ENCODE data around the gene DRAXIN.
A peak's percentile ranks its signal among the peaks of the same experiment; 100 is the strongest.

The DRAXIN gene

GRCh38 chr1:11703357-11704193 lies 12.1 kb downstream of the DRAXIN start:
- DNase-seq (ENCODE audit: insufficient read length, low spot score) (no peak), FAIRE-seq (no peak)
- TF ChIP-seq, protein P1, sequence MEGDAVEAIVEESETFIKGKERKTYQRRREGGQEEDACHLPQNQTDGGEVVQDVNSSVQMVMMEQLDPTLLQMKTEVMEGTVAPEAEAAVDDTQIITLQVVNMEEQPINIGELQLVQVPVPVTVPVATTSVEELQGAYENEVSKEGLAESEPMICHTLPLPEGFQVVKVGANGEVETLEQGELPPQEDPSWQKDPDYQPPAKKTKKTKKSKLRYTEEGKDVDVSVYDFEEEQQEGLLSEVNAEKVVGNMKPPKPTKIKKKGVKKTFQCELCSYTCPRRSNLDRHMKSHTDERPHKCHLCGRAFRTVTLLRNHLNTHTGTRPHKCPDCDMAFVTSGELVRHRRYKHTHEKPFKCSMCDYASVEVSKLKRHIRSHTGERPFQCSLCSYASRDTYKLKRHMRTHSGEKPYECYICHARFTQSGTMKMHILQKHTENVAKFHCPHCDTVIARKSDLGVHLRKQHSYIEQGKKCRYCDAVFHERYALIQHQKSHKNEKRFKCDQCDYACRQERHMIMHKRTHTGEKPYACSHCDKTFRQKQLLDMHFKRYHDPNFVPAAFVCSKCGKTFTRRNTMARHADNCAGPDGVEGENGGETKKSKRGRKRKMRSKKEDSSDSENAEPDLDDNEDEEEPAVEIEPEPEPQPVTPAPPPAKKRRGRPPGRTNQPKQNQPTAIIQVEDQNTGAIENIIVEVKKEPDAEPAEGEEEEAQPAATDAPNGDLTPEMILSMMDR (IDR thresholded peaks at IDR 0.05; ENCODE audit: insufficient read depth, missing control alignments): no peak

DNA sequence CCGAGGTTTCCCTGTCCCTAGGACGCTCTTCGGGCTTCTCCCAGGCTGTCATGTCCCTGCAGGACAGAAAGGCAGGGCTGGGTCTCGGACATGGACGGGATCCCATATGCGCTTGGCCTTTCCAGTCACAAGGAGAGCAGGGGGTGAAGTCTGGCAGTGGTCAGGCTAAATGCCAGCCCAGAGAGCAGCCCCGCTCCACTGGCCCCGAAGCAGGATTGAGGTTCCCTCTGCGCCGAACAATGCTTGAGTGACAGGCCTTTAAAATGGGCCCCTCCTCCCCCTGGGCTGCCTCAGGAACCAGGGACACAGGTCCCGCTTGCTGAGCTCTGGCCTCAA lies 12.7 kb downstream of the DRAXIN start:
- TF ChIP-seq, protein P1 (IDR thresholded peaks at IDR 0.05; ENCODE audit: insufficient read depth, missing control alignments): no peak
- DNase-seq (ENCODE audit: insufficient read length, low spot score) (no peak), FAIRE-seq (no peak)

GRCh38 chr1:11704691-11705475 lies 13.4 kb downstream of the DRAXIN start:
- FAIRE-seq (no peak), DNase-seq (ENCODE audit: insufficient read length, low spot score) (no peak)
- TF ChIP-seq, protein P1 (IDR thresholded peaks at IDR 0.05; ENCODE audit: insufficient read depth, missing control alignments): no peak

- FAIRE-seq: no peak
Observed at GRCh38 chr1:11705596-11705995, 14.1 kb downstream of the DRAXIN start.

DNA sequence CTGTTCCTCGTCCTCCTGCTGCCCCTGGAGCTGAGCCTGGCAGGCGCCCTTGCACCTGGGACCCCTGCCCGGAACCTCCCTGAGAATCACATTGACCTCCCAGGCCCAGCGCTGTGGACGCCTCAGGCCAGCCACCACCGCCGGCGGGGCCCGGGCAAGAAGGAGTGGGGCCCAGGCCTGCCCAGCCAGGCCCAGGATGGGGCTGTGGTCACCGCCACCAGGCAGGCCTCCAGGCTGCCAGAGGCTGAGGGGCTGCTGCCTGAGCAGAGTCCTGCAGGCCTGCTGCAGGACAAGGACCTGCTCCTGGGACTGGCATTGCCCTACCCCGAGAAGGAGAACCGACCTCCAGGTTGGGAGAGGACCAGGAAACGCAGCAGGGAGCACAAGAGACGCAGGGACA lies 14.8 kb downstream of the DRAXIN start:
- FAIRE-seq (no peak), DNase-seq (ENCODE audit: insufficient read length, low spot score) (no peak)
- TF ChIP-seq, protein P1 (IDR thresholded peaks at IDR 0.05; ENCODE audit: insufficient read depth, missing control alignments): no peak

More at GRCh38 chr1:11705596-11705995, 14.1 kb downstream of the DRAXIN start:
- TF ChIP-seq, protein P1 (IDR thresholded peaks at IDR 0.05; ENCODE audit: insufficient read depth, missing control alignments): no peak
- DNase-seq (ENCODE audit: insufficient read length, low spot score): no peak

GRCh38 chr1:11707621-11708276 lies 16.2 kb downstream of the DRAXIN start:
- DNase-seq (ENCODE audit: insufficient read length, low spot score) (peak; percentile 59), FAIRE-seq (no peak)
- TF ChIP-seq, protein P1 (IDR thresholded peaks at IDR 0.05; ENCODE audit: insufficient read depth, missing control alignments): no peak

All from D721Med (cell line).